Activated naive CD4-positive, alpha-beta T cell treated with anti-CD3 and anti-CD28 coated beads, Interleukin-2, amount 50 U/mL, for 24 hours (primary cell): Measurements from ENCODE around the gene XRCC3.
A peak's percentile ranks its signal among the peaks of the same experiment; 100 is the strongest.
"Not testable (repeated sequence)": the region's sequence is repeated elsewhere in the genome, so short reads cannot be mapped to it uniquely, and the experiment has no call there.

Experiments
- H3K27ac Mint-ChIP-seq: one replicate; pipeline ENCODE4 v1.8.0; 2021; ENCODE audit warnings: mild to moderate bottlenecking, mixed read lengths
- H3K27me3 Mint-ChIP-seq: one replicate; pipeline ENCODE4 v1.8.0; 2021; ENCODE audit warnings: mixed read lengths
- H3K36me3 Mint-ChIP-seq: one replicate; pipeline ENCODE4 v1.8.0; 2021; ENCODE audit warnings: mixed read lengths
- H3K4me1 Mint-ChIP-seq: one replicate; pipeline ENCODE4 v1.8.0; 2021; ENCODE audit warnings: mixed read lengths
- H3K4me3 Mint-ChIP-seq: one replicate; pipeline ENCODE4 v1.8.0; 2021; ENCODE audit warnings: mild to moderate bottlenecking, mixed read lengths
- H3K9me3 Mint-ChIP-seq: one replicate; pipeline ENCODE4 v1.8.0; 2021; ENCODE audit warnings: mixed read lengths

XRCC3 gene

DNA sequence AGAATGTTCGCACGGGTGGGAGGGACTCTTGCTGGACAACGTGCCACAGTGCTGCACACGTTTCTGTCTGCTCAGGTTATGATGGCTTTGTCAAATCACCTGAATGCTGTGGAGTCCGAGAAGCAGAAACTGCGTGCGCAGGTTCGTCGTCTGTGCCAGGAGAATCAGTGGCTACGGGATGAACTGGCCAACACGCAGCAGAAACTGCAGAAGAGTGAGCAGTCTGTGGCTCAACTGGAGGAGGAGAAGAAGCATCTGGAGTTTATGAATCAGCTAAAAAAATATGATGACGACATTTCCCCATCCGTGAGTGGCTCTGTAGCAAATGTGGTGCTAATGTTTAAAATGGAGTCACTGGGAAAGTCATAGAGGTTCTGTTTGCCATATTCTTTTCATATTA lies 57.8 kb downstream of the XRCC3 start:
- H3K27me3 Mint-ChIP-seq = no peaks in the 10 kb centered on the region
- no peak overlapping the region for H3K4me3 Mint-ChIP-seq
- H3K36me3 Mint-ChIP-seq = peaks cover 11% of the 10 kb centered on the region
- no peak overlapping the region for H3K27ac Mint-ChIP-seq
- no peaks in the 10 kb centered on the region for H3K9me3 Mint-ChIP-seq
- peaks cover 13% of the 10 kb centered on the region for H3K4me1 Mint-ChIP-seq

DNA sequence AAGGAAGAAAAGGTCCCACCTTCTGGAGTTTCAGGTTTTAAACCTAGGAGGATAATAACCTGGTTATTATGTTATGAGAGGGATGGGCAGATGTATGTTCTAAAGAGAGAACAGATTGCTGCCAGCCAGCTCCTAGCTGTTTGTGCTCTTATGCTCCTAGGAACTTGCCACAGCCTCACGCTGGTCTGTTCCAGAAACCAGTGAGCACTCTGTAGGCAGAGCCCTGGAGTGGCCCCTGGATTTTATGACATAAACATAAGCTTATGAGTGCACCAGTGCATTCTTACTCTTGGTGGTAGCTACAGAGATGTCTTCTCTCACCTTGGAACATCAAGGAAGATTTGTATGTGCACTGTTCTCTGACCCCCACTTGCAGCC lies 58.5 kb downstream of the XRCC3 start:
- Mint-ChIP-seq H3K27me3 (no peaks in the 10 kb centered on the region), H3K9me3 (no peaks in the 10 kb centered on the region), H3K4me3 (no peak overlapping the region), H3K4me1 (peaks cover 17% of the 10 kb centered on the region), H3K36me3 (peaks cover 8% of the 10 kb centered on the region), H3K27ac (no peak overlapping the region)

DNA sequence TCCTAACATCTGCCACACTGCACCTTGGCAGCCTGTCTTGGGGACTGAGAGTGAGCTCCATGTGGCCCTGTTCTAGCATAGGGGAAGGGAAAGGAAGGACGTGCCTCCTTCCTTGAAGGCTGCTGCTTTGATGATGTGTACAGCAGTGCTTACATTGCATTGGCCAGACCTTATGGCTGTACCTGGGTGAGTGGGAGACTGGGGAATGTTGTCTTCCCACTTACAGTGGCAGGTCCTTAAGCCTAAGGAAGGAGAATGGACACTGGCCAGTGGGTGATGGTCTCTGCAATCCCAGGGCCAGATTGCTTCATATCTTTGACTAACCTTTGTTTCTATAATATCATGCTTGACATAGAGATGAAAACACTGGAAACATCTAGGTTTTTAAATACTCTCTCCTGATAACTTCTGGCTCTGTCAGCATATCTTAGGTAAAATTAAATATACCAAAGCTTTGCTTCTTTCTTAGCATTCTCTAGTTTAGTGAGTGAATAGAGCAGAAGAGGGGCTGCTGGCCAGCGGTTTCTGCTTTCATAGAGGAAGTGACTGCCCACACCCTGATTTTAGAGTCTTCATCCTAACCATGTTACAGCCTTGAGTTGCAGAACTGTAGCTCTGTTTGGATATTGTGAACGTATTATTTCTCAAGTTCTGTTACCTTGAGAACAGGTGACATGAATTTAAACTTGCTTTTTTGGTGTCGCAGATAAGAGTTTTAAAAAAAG lies 59.1 kb downstream of the XRCC3 start:
- peaks cover 17% of the 10 kb centered on the region for H3K4me1 Mint-ChIP-seq
- peak overlapping the region; percentile 51 for H3K27ac Mint-ChIP-seq
- peaks cover 8% of the 10 kb centered on the region for H3K36me3 Mint-ChIP-seq
- H3K9me3 Mint-ChIP-seq = no peaks in the 10 kb centered on the region
- H3K27me3 Mint-ChIP-seq = no peaks in the 10 kb centered on the region
- no peak overlapping the region for H3K4me3 Mint-ChIP-seq

DNA sequence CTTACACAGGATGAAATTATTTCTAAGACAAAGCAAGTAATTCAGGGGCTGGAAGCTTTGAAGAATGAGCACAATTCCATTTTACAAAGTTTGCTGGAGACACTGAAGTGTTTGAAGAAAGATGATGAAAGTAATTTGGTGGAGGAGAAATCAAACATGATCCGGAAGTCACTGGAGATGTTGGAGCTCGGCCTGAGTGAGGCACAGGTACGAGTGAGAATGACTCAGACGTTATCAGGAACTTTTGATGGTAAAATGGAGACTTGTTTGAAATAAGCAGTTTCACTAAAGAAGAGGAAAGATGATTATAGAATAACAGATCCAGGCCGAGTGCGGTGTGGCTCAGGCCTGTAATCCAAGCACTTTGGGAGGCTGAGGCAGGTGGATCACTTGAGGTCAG lies 60.6 kb downstream of the XRCC3 start:
- Mint-ChIP-seq H3K4me3 (no peak overlapping the region), H3K4me1 (peaks cover 17% of the 10 kb centered on the region), H3K9me3 (no peaks in the 10 kb centered on the region), H3K27me3 (no peaks in the 10 kb centered on the region), H3K36me3 (peaks cover 7% of the 10 kb centered on the region), H3K27ac (no peak overlapping the region)

DNA sequence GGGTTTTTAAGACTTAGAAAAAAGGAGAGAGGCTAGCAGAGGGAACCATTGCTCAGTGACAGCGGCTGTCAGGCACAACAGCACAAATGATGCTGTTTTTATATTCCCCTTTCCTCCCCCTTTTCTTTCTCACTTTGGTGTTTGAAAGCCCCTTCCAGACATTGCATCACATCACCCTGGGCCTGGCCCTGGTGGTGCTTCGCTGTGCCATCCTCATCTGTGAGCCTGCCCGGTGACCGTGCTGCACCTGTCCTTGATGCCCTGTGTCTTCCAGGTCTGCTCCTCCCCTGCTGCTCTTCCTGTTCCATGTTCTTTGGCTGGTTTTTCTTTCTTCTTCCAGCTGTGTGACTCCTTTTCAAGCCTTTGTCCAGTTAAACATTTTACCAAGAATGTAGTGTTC lies 61.4 kb downstream of the XRCC3 start:
- Mint-ChIP-seq H3K4me1 (peaks cover 17% of the 10 kb centered on the region), H3K4me3 (peak overlapping the region; percentile 30), H3K27ac (no peak overlapping the region), H3K27me3 (no peaks in the 10 kb centered on the region), H3K9me3 (no peaks in the 10 kb centered on the region), H3K36me3 (peaks cover 3% of the 10 kb centered on the region)

DNA sequence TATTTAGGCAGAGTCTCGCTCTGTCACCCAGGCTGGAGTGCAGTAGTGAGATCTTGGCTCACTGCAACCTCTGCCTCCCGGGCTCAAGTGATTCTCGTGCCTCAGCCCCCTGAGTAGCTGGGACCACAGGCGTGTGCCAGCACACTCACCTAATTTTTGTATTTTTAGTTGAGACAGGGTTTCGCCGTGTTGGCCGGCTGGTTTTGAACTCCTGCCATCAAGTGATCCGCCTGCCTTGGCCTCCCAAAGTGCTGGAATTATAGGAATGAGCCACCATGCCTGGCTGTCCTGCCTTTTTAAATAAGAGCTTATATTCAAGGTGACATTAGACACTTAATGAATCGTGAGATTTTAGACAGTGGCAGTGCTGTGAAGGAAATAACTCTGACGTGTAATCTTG lies 61.9 kb downstream of the XRCC3 start:
- not testable (repeated sequence) for H3K4me3 Mint-ChIP-seq, H3K9me3 Mint-ChIP-seq, H3K27ac Mint-ChIP-seq, H3K27me3 Mint-ChIP-seq, H3K36me3 Mint-ChIP-seq
- peaks cover 17% of the 10 kb centered on the region for H3K4me1 Mint-ChIP-seq

DNA sequence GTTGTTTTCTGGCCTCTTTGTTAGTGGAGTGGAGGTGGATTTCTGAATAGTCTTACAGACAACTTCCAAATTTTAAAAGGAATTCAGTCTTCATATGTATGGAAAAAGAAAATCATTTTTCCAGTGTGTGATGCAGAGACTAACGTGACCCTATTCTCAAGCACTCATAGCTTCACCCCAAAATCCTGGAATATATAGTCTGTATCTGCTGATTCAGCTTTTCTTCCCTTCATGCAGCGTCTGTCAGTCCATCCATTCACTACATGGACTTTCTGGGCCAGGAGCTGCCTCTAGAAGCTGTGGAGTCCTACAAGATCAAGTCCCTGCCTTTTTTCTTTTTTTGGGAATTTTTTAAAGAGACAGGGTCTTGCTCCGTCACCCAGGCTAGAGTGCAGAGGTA lies 62.4 kb downstream of the XRCC3 start:
- H3K4me3 Mint-ChIP-seq = no peak overlapping the region
- peak overlapping the region; percentile 70 for H3K27ac Mint-ChIP-seq
- H3K27me3 Mint-ChIP-seq = no peaks in the 10 kb centered on the region
- no peaks in the 10 kb centered on the region for H3K9me3 Mint-ChIP-seq
- H3K36me3 Mint-ChIP-seq = peaks cover 3% of the 10 kb centered on the region
- peaks cover 17% of the 10 kb centered on the region for H3K4me1 Mint-ChIP-seq

DNA sequence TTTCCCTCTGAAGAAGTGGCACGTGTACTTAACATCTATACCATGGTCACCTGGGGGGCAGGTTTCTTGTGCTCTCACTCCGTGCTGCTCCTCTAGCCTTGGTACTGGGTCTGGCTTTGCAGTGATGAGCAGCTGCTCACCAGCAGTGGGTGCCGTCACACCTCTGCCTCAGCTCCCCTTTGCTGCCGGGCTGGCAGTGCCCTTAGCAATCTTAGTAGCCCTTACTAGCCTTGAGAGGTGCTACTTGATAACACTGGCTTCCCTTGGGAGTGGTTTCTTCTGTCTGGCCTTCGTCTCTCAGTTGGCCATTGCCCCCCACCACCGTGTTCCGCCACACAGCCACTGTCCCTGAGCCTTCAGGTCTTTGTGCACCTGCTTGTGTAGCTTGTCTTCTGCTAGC lies 63.7 kb downstream of the XRCC3 start:
- Mint-ChIP-seq H3K36me3 (peaks cover 3% of the 10 kb centered on the region), H3K4me1 (peaks cover 20% of the 10 kb centered on the region), H3K27me3 (no peaks in the 10 kb centered on the region), H3K27ac (no peak overlapping the region), H3K9me3 (no peaks in the 10 kb centered on the region), H3K4me3 (no peak overlapping the region)

DNA sequence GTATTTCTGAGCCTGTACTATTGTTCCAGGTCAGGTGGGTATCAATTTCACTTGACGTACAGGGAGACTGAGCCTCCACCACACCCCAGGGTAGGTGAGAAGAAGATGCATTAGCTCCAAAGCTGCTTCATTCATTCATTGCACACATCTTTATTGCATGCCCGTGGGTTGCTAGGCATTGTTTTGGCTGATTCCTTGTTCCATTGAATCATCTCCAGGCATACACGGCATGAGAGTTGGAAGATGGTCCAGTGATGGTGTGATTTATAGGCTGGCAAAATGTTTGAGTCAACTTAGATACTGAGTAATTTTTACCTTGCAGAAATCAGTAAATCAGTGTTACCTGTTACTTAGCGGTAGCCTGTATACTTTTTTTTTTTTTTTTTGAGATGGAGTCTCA lies 65.0 kb downstream of the XRCC3 start:
- Mint-ChIP-seq H3K9me3 (no peaks in the 10 kb centered on the region), H3K27ac (no peak overlapping the region), H3K4me3 (no peak overlapping the region), H3K27me3 (no peaks in the 10 kb centered on the region), H3K36me3 (peaks cover 3% of the 10 kb centered on the region), H3K4me1 (peaks cover 24% of the 10 kb centered on the region)

DNA sequence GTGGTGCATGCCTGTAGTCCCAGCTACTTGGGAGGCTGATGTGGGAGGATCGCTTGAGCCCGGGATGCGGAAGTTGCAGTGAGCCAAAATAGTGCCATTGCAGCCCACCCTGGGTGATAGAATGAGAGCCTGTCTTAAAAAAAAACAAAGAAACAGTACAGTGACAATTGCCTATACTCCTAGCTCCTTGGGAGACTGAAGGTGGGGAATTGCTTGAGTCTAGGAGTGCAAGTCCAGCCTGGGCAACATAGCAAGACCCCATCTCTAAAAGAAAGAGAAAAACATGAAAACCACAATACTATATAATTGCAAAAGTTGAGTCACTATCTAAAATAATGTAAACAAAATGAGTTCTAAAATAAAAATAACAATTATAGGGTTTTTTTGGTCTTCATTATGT lies 66.2 kb downstream of the XRCC3 start:
- no peaks in the 10 kb centered on the region for H3K27me3 Mint-ChIP-seq
- no peaks in the 10 kb centered on the region for H3K36me3 Mint-ChIP-seq
- no peak overlapping the region for H3K4me3 Mint-ChIP-seq
- no peak overlapping the region for H3K27ac Mint-ChIP-seq
- H3K9me3 Mint-ChIP-seq = no peaks in the 10 kb centered on the region
- peaks cover 24% of the 10 kb centered on the region for H3K4me1 Mint-ChIP-seq
